ENCODE measurements around the gene SEMA4D.

The SEMA4D gene

GRCh38 chr9:89462817-89463683 lies 34.9 kb downstream of the SEMA4D start:
- no peak for DNase-seq

GRCh38 chr9:89462199-89462598 lies 35.7 kb downstream of the SEMA4D start:
- no peak for DNase-seq

DNA sequence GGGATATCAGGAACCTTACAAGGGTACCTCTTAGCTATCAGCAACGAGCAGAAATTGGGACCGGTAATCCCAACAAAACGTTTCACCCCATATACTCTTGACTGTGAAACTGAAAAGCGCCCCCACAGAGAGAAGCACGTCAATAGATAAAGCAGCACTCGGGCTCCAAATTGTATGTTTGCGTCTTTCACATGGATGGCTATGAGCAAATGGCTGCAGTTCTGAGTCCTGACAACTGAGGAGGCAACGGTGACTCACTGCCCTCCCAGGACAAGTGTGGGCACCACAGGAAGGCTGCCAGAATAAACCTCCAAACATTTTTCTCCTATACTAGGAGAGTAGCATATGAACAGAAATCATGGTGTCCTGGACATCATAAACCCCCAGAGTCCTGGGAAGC lies 36.6 kb downstream of the SEMA4D start:
- no peak for DNase-seq

DNA sequence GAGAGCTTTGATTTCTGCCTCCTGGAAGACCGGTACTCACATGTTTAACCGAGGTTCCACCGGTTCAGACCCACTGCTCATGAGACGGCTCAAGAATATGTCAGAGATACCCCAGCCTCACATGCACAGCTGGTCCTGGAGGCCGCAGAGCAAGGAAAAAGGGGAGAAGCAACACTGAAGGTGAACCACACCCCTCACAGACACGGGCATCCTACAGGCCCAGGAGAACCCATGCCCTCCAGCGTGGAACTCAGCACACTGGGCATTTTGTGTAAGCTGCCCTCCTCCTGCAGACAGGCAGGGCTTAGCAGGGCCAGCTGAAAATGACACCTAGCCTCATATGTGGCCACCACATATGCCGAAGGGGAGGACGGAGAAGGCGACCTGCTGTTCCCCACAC lies 37.4 kb downstream of the SEMA4D start:
- DNase-seq: no peak

- DNase-seq: no peak
These were observed 39.0 kb downstream of the SEMA4D start for GRCh38 chr9:89458768-89459496.

- no peak for DNase-seq
These were observed 40.5 kb downstream of the SEMA4D start for GRCh38 chr9:89457376-89457855.

DNA sequence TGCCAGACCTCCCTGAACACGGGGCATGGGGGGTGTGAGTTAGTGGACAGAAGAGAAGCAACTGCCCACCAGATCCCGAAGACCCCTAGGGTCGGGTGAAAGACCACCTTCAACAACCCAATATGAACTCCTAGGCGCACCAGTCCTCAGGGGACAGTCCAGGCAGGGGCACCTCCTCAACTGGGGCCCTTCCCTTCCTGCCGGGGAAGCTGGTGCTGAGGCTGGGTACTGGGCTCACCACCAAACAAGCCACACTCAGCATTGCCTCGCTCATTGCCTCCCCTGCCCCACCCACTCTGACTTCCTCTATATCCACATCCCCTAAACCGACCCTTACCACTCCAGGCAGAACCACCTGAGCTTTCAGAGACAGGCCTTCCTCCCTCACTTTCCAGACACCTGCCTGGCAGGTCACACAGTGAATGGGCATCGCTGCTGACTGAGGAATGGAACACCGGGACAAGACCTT lies 42.5 kb downstream of the SEMA4D start:
- DNase-seq: no peak

DNA sequence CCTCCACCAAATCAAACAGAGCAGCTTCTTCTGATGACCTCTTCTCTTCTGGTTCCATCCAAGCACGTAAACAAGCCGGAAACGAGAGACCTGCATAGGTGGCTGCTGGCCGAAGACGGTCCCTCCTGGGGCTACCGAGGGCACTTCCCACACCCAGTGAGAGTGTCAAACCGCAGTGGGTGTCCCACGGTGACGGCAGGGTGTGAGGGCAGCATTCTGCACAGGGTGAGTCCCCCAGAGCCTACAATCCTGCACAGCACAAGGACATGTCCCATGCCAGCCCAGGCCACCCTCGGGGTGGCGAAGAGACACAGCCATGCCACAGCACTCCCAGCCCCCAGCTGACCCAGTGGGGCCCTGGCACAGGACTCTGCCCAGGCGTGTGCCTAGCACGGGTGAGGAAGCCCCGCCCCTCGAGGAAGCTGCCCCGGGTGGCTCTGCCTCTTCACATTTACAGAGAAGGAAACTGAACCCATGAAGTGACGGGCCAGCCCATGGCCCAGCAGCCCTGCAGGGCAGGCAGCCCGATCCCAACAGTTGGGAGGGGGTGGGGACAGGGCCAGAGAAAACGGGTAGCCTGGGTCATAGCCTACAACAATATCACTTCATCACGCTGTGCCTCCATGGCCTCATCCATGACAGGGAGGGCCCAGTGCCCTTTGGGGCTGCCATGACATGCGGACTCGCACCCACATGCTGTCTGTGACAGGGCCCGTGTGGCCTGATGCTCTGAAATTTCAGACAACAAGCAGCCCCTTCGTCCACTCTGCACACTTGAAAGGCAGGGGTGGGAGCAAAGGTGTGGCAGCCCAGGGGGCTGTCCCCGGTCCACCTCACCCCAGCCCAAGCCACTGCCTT lies 43.2 kb downstream of the SEMA4D start:
- no peak for DNase-seq

DNA sequence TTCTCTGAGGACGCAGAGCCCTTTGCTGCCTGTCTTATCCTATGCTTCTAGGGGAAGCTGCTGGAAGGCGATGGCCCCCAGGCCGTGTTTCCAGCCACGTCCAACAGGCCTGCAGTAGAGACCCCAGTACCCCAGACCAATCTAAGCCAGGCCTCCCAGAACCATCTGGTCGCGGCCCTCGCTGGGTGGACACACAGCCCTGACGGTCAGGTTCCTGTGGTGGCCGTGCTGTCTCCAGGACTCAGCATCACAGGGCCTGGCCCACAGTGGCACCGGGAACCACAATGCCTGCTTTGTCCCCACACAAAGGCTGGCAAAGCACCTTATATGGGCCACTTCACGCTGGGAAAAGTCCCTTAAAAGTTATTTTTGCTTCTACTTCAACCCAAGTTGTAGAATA lies 44.5 kb downstream of the SEMA4D start:
- DNase-seq: no peak

GRCh38 chr9:89452561-89452960 lies 45.4 kb downstream of the SEMA4D start:
- DNase-seq: no peak

- no peak for DNase-seq
These were observed 47.7 kb downstream of the SEMA4D start for GRCh38 chr9:89450213-89450612.

DNA sequence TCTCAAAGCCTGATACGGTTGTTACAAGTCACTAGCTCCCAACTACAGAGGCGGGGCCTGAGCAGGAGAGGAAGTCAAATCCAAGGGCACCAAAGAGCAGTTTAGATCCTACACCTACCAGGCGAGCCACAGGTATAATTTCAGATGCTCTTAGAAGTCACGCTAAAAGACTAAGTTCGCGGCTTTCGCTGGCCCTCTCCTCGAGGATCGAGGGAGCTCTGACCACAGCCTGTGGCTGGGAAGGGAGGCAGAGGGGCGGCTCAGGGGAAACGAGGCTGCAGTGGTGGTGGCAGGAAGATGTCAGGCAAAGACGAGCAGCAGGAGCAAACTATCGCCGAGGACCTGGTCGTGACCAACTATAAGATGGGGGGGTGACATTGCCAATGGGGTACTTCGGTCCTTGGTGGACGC lies 48.6 kb downstream of the SEMA4D start:
- no peak for DNase-seq

DNA sequence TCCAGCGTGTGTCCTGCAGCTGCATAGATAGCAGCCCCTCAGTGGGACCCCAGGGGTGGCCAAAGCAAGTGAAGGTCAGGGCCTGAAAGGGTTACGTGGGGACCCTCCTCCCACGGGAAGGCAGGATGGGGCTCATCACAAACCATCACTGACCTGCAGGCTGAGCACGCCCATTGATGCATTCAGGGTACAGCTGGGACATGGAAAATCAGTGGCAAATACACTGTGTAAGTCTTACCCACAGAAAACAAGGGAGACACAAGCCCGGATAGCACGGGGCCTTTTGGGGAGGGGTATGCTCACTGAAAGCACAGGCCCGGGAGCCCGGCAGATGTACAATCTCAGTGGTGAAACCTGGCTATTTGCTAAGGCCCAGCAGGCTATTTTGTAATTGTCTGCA lies 49.1 kb downstream of the SEMA4D start:
- no peak for DNase-seq

GRCh38 chr9:89448381-89448780 lies 49.5 kb downstream of the SEMA4D start:
- DNase-seq: no peak

DNA sequence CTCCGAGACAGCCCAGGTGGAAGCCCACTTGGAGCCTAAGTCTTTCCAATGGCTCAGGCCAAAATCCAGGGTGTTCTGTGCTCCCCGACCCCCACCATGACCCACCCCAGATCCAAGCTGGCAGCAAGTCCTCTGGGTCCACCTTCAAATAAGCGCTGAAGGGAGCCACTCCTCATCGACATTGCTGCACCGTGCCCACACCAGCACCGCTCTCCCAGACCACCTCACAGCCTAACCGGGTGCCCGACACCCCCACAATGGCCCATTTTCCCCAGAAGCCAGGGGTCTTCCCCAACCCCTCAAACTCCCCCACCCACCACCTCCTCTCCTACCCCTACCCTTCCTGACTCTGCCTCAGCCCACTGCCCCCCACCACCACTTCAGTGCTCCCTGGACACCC lies 50.5 kb downstream of the SEMA4D start:
- no peak for DNase-seq

DNA sequence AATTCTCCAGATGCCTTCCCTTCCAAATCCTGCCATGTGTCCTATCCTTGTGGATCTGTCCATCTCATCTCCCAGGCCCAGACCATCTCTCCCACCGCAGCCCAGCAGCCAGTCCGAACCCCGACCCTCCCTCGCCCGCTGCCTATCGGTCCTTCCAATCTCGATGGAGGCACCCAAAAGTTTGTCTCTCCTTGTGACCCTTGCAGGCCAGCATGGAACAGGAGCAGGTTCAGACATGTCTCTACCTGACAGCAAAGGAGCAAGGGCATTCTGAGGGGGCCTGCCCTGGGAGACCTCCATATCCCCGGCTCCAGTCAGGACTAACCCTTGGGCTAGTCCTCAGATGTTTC lies 51.0 kb downstream of the SEMA4D start:
- DNase-seq: no peak

- no peak for DNase-seq
These were observed 51.5 kb downstream of the SEMA4D start for GRCh38 chr9:89446261-89446960.

DNA sequence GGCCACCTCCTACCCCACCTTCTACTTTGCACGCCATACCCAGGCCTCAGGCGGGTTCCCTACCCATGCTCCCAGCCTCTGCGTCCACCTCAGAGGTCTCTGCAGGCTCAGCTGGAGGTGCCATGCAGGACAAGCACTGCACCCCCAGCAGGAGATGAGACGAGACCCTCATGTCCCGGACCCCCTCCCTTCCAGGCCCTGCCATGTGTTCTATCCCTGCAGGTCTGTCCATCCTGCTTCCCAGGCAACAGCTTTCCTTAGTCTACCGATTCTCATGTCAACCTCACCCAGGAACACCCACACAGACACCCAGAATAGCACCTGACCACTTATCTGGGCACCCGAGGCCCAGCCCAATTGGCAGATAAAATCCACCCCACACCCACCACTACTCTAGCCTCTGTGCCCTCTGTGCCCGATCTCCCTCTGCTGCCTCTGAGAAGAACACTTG lies 52.1 kb downstream of the SEMA4D start:
- DNase-seq: no peak

DNA sequence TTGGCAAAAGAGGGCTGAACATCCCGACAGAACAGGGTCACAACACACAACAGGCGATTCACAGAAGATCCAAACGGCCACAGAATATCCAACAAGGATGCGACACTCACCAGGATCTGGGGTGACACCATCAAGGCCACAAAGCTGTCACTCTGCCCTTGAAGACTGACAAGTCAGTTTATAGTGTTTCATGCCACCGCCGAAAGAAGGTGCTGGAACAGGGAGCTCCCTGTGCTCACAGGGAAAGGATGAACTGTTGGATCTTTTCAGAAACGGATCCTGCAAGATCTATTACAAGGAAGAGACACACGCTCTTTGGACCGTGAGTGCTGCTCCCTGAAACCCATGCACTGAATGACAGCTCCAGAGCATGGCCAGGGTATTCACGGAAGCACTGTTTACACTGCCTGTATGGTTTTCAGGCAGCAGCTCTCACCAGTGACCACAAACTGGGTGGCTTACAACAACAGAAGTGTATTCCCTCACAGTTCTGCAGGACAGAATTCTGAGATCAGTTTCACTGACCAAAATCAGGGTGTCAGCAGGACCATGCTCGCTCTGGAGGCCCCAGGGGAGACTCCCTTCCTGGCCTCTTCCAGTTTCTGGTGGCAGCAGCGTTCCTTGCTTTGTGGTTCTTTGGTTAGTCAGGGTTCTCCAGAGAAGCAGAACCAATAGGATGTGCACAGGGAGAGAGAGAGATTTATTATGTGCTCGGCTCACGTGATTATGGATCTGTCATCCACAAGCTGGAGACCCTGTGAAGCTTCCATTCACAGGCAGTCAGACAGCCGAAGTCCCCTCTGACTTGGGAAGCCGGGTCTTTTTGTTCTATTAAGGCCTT lies 52.8 kb downstream of the SEMA4D start:
- no peak for DNase-seq

DNA sequence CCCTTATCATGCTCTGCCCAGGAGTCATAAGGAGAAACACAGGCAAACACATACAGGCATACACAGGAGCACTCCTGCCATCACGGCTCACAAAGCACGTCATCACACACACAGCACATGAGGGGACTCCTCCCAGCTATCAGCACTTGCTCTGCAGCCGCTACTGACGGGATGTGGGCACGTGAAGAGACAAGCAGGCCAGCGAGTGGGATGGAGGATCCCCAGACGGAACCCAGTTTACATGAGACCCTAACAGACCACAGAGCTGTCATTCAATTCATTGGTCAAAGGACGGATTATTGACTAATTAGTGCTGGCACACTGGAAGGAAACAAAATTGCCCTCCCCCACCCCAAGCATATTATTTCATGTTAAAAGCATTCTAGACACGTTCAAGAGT lies 53.6 kb downstream of the SEMA4D start:
- no peak for DNase-seq

DNA sequence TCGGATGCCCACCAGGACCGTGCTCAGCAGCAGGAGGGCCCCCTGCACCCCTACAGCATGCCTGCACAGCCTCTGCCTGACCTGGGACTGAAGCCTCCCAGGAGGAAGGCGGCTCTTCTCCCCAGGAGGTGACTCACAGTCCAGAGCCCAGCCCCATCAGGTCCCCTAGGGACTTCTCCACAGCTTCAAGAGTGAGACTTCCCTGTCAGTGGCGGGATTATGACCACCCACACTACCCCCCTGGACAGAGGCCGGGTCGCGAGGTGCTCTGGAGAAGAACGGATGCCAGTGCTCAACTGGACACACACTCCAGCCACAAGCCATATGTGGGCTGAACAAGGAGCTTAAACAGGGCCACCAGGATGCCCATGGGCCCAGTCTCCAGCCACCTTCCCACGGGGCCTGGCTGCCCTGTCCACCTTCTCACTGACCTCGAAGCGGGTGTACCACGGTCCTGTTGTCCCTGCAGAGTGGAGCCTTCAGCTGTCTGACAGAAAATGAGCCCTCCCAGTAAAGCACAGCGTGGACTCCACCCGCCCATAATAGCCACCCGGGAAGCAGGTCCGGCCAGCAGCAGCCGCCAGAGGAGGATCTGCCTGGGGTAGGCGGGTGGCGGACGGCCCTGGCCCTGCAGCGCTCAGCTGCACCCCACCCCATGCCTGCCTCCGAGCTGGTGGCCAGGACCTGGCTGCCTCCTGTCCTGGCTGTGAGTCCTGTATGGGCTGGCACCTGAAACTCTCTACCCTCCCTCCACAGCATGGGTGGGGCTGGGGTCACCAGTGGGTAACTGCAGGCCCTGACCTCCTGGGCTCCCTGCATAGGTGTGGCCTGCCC lies 54.7 kb downstream of the SEMA4D start:
- DNase-seq: no peak

Data from NCI-H82 (cell line).